Activated naive CD8-positive, alpha-beta T cell treated with anti-CD3 and anti-CD28 coated beads for 36 hours (primary cell): ENCODE data around the gene TLX1. TPM values are rescaled to one million over a fixed set of nuclear protein-coding genes. Genes with fewer than 3 reads are reported as not detected.

Experiments
- DNase-seq: peaks from one replicate; pipeline ENCODE4 v3.0.0; 2021
- H3K27ac Mint-ChIP-seq: one replicate; pipeline ENCODE4 v1.8.0; 2022; ENCODE audit warnings: mild to moderate bottlenecking, moderate library complexity, mixed read lengths
- H3K27me3 Mint-ChIP-seq: one replicate; pipeline ENCODE4 v1.8.0; 2022; ENCODE audit warnings: mild to moderate bottlenecking, mixed read lengths
- H3K36me3 Mint-ChIP-seq: one replicate; pipeline ENCODE4 v1.8.0; 2021; ENCODE audit warnings: mild to moderate bottlenecking, mixed read lengths
- H3K4me1 Mint-ChIP-seq: one replicate; pipeline ENCODE4 v1.8.0; 2021; ENCODE audit warnings: mixed read lengths
- H3K4me3 Mint-ChIP-seq: one replicate; pipeline ENCODE4 v1.8.0; 2022; ENCODE audit warnings: mild to moderate bottlenecking, moderate library complexity, mixed read lengths
- H3K9me3 Mint-ChIP-seq: one replicate; pipeline ENCODE4 v1.8.0; 2022; ENCODE audit warnings: mixed read lengths
- total RNA-seq, 2 experiments: library from RNA; stranded (reverse); gene quantifications; one replicate each; pipeline ENCODE4 v1.2.3, GENCODE V29; 2021

Gene TLX1
- total RNA-seq, result not detected

GRCh38 chr10:101130984-101131961 is at the start of gene TLX1:
Gene TLX1 (plus strand): TSS chr10:101131300. CDS start chr10:101131542, 242 bp downstream.
- H3K9me3 Mint-ChIP-seq, result no peaks in the 10 kb centered on the region
- no peak within 1 kb of the TSS for H3K4me3 Mint-ChIP-seq
- no peaks in the 10 kb centered on the region for H3K36me3 Mint-ChIP-seq
- H3K4me1 Mint-ChIP-seq, result peaks cover 25% of the 10 kb centered on the region
- peaks cover 88% of the 10 kb centered on the region for H3K27me3 Mint-ChIP-seq
- no peak for DNase-seq
- no peak within 1 kb of the TSS for H3K27ac Mint-ChIP-seq

- Mint-ChIP-seq H3K4me1 (no peaks in the 10 kb centered on the region), H3K36me3 (no peaks in the 10 kb centered on the region), H3K27ac (no peak overlapping the region), H3K9me3 (no peaks in the 10 kb centered on the region), H3K27me3 (peaks cover 54% of the 10 kb centered on the region), H3K4me3 (no peak overlapping the region)
- DNase-seq, result no peak
Measured at GRCh38 chr10:101085846-101086245, 45.3 kb upstream of the TLX1 start.

GRCh38 chr10:101087376-101087775 is 43.7 kb upstream of the TLX1 start:
- H3K36me3 Mint-ChIP-seq, result no peaks in the 10 kb centered on the region
- H3K4me3 Mint-ChIP-seq, result no peak overlapping the region
- no peaks in the 10 kb centered on the region for H3K9me3 Mint-ChIP-seq
- H3K27me3 Mint-ChIP-seq, result peaks cover 51% of the 10 kb centered on the region
- DNase-seq, result no peak
- H3K27ac Mint-ChIP-seq, result no peak overlapping the region
- H3K4me1 Mint-ChIP-seq, result no peaks in the 10 kb centered on the region

- no peak overlapping the region for H3K4me3 Mint-ChIP-seq
- no peaks in the 10 kb centered on the region for H3K36me3 Mint-ChIP-seq
- peaks cover 57% of the 10 kb centered on the region for H3K27me3 Mint-ChIP-seq
- no peak for DNase-seq
- H3K9me3 Mint-ChIP-seq, result no peaks in the 10 kb centered on the region
- no peaks in the 10 kb centered on the region for H3K4me1 Mint-ChIP-seq
- no peak overlapping the region for H3K27ac Mint-ChIP-seq
Measured at GRCh38 chr10:101087965-101088364, 43.1 kb upstream of the TLX1 start.

- Mint-ChIP-seq H3K36me3 (no peaks in the 10 kb centered on the region), H3K27ac (no peak overlapping the region), H3K9me3 (no peaks in the 10 kb centered on the region), H3K4me3 (no peak overlapping the region), H3K27me3 (peaks cover 58% of the 10 kb centered on the region), H3K4me1 (no peaks in the 10 kb centered on the region)
- no peak for DNase-seq
Measured at GRCh38 chr10:101089520-101090299, 41.4 kb upstream of the TLX1 start.

- DNase-seq, result no peak
- no peak overlapping the region for H3K4me3 Mint-ChIP-seq
- peaks cover 60% of the 10 kb centered on the region for H3K27me3 Mint-ChIP-seq
- no peaks in the 10 kb centered on the region for H3K36me3 Mint-ChIP-seq
- H3K4me1 Mint-ChIP-seq, result no peaks in the 10 kb centered on the region
- H3K9me3 Mint-ChIP-seq, result no peaks in the 10 kb centered on the region
- H3K27ac Mint-ChIP-seq, result no peak overlapping the region
Measured at GRCh38 chr10:101090597-101090996, 40.5 kb upstream of the TLX1 start.

- no peaks in the 10 kb centered on the region for H3K36me3 Mint-ChIP-seq
- no peak overlapping the region for H3K4me3 Mint-ChIP-seq
- H3K27me3 Mint-ChIP-seq, result peaks cover 54% of the 10 kb centered on the region
- DNase-seq, result no peak
- no peaks in the 10 kb centered on the region for H3K9me3 Mint-ChIP-seq
- no peaks in the 10 kb centered on the region for H3K4me1 Mint-ChIP-seq
- H3K27ac Mint-ChIP-seq, result no peak overlapping the region
Measured at GRCh38 chr10:101091546-101092290, 39.4 kb upstream of the TLX1 start.

GRCh38 chr10:101092881-101093354 is 38.2 kb upstream of the TLX1 start:
- no peak overlapping the region for H3K27ac Mint-ChIP-seq
- no peaks in the 10 kb centered on the region for H3K4me1 Mint-ChIP-seq
- H3K36me3 Mint-ChIP-seq, result no peaks in the 10 kb centered on the region
- no peaks in the 10 kb centered on the region for H3K9me3 Mint-ChIP-seq
- DNase-seq, result no peak
- H3K27me3 Mint-ChIP-seq, result peaks cover 52% of the 10 kb centered on the region
- no peak overlapping the region for H3K4me3 Mint-ChIP-seq

- DNase-seq, result no peak
- H3K4me1 Mint-ChIP-seq, result no peaks in the 10 kb centered on the region
- H3K9me3 Mint-ChIP-seq, result no peaks in the 10 kb centered on the region
- no peak overlapping the region for H3K4me3 Mint-ChIP-seq
- no peaks in the 10 kb centered on the region for H3K36me3 Mint-ChIP-seq
- peaks cover 44% of the 10 kb centered on the region for H3K27me3 Mint-ChIP-seq
- no peak overlapping the region for H3K27ac Mint-ChIP-seq
Measured at GRCh38 chr10:101094121-101094879, 36.8 kb upstream of the TLX1 start.

- Mint-ChIP-seq H3K36me3 (no peaks in the 10 kb centered on the region), H3K4me3 (no peak overlapping the region)
Measured at GRCh38 chr10:101095004-101095403, 36.1 kb upstream of the TLX1 start.

GRCh38 chr10:101095550-101096213 is 35.4 kb upstream of the TLX1 start:
- Mint-ChIP-seq H3K27me3 (peaks cover 47% of the 10 kb centered on the region), H3K36me3 (no peaks in the 10 kb centered on the region), H3K9me3 (no peaks in the 10 kb centered on the region), H3K27ac (no peak overlapping the region), H3K4me3 (no peak overlapping the region), H3K4me1 (no peaks in the 10 kb centered on the region)
- peak; percentile 77 for DNase-seq

More at GRCh38 chr10:101095004-101095403, 36.1 kb upstream of the TLX1 start:
- no peaks in the 10 kb centered on the region for H3K4me1 Mint-ChIP-seq
- H3K27me3 Mint-ChIP-seq, result peaks cover 49% of the 10 kb centered on the region
- no peak for DNase-seq
- no peaks in the 10 kb centered on the region for H3K9me3 Mint-ChIP-seq
- no peak overlapping the region for H3K27ac Mint-ChIP-seq

GRCh38 chr10:101096378-101096777 is 34.7 kb upstream of the TLX1 start:
- Mint-ChIP-seq H3K4me3 (no peak overlapping the region), H3K4me1 (no peaks in the 10 kb centered on the region), H3K27ac (no peak overlapping the region), H3K27me3 (peaks cover 46% of the 10 kb centered on the region), H3K9me3 (no peaks in the 10 kb centered on the region), H3K36me3 (no peaks in the 10 kb centered on the region)
- DNase-seq, result no peak

GRCh38 chr10:101097881-101098280 is 33.2 kb upstream of the TLX1 start:
- no peaks in the 10 kb centered on the region for H3K9me3 Mint-ChIP-seq
- no peaks in the 10 kb centered on the region for H3K36me3 Mint-ChIP-seq
- no peak overlapping the region for H3K27ac Mint-ChIP-seq
- H3K4me3 Mint-ChIP-seq, result no peak overlapping the region
- DNase-seq, result no peak
- H3K4me1 Mint-ChIP-seq, result no peaks in the 10 kb centered on the region
- peaks cover 46% of the 10 kb centered on the region for H3K27me3 Mint-ChIP-seq

GRCh38 chr10:101099901-101100300 is 31.2 kb upstream of the TLX1 start:
- Mint-ChIP-seq H3K27me3 (peaks cover 42% of the 10 kb centered on the region), H3K4me3 (no peak overlapping the region), H3K4me1 (no peaks in the 10 kb centered on the region), H3K27ac (no peak overlapping the region), H3K36me3 (no peaks in the 10 kb centered on the region), H3K9me3 (no peaks in the 10 kb centered on the region)
- DNase-seq, result no peak
